SK-N-SH (cell line): ENCODE data around the gene RAB27B. TPM values are rescaled to one million over a fixed set of nuclear protein-coding genes. Genes with fewer than 3 reads are reported as not detected.

ENCODE experiments used
- CTCF ChIA-PET: fragments of 300-600, 350-600 bp; formaldehyde crosslinking; extraction: SDS; loops from one replicate; lab custom pipeline; 2021; lab: Yijun Ruan, JAX
- POLR2A ChIA-PET: fragments of 350-600 bp; sonication (Branson Sonifier 250); formaldehyde crosslinking; extraction: SDS; loops from one replicate; lab custom pipeline; 2020; ENCODE audit warnings: antibody characterized with exemption, inconsistent platforms; lab: Yijun Ruan, JAX
- DNase-seq: peaks from one replicate; pipeline ENCODE4 v3.0.0; 2012
- H2AFZ ChIP-seq: fragments of 200-600 bp; sonication (generic); 2 replicates; pipeline ENCODE4 v1.8.1; 2016; ENCODE audit warnings: antibody characterized with exemption, mild to moderate bottlenecking, low read depth
- H3F3A ChIP-seq: fragments of 200-600 bp; sonication (generic); replicated peaks from 2 replicates; pipeline ENCODE3; 2016; ENCODE audit warnings: antibody characterized with exemption, mild to moderate bottlenecking; ENCODE audit not compliant: insufficient read depth
- H3K27ac ChIP-seq, 2 experiments: fragments of 200-500 bp in 1 of 2; fragments of 200-600 bp in 1 of 2; sonication (Bioruptor generic) in 1 of 2; sonication (generic), shearing (Covaris generic) in 1 of 2; 2 replicates each; pipeline versions ENCODE4 v1.5.1 to v1.6.1; 2014 to 2016; ENCODE audit warnings: low read depth in 2 of 2, inconsistent platforms in 1 of 2, low read length in 1 of 2, mild to moderate bottlenecking in 1 of 2, mixed read lengths in 1 of 2
- H3K27me3 ChIP-seq: fragments of 200-600 bp; sonication (generic), shearing (Covaris generic); 2 replicates; pipeline ENCODE4 v1.6.1; 2016; ENCODE audit warnings: mixed run types; ENCODE audit not compliant: insufficient read depth
- H3K36me3 ChIP-seq, 2 experiments: fragments of 200-500 bp in 1 of 2; fragments of 200-600 bp in 1 of 2; sonication (Bioruptor generic) in 1 of 2; sonication (generic) in 1 of 2; replicated peaks in 1 of 2; 2 replicates each; pipeline versions ENCODE3 to v1.5.1; 2014 to 2016; ENCODE audit warnings: low read length in 1 of 2, mild to moderate bottlenecking in 1 of 2; ENCODE audit not compliant: insufficient read depth in 2 of 2, control insufficient read depth in 1 of 2
- H3K4me1 ChIP-seq, 2 experiments: fragments of 200-500 bp in 1 of 2; fragments of 200-600 bp in 1 of 2; sonication (Bioruptor generic) in 1 of 2; sonication (generic), shearing (Covaris generic) in 1 of 2; 2 replicates each; pipeline versions ENCODE4 v1.5.1 to v1.6.1; 2014 to 2016; ENCODE audit warnings: low read depth in 1 of 2, low read length in 1 of 2, mixed run types in 1 of 2; ENCODE audit not compliant: insufficient read depth in 2 of 2, control insufficient read depth in 1 of 2
- H3K4me2 ChIP-seq: fragments of 200-600 bp; sonication (generic), shearing (Covaris generic); 2 replicates; pipeline ENCODE4 v1.6.1; 2017; ENCODE audit warnings: mixed run types
- H3K4me3 ChIP-seq, 2 experiments: fragments of 200-500 bp in 1 of 2; fragments of 200-600 bp in 1 of 2; sonication (Bioruptor generic) in 1 of 2; sonication (generic), shearing (Covaris generic) in 1 of 2; 2 replicates each; pipeline versions ENCODE4 v1.5.1 to v1.8.1; 2014 to 2016; ENCODE audit warnings: low read depth in 2 of 2, inconsistent platforms in 1 of 2, low read length in 1 of 2, mild to moderate bottlenecking in 1 of 2, mixed read lengths in 1 of 2, moderate library complexity in 1 of 2
- H3K79me2 ChIP-seq: fragments of 200-600 bp; sonication (generic); 2 replicates; pipeline ENCODE4 v1.8.1; 2017; ENCODE audit warnings: mild to moderate bottlenecking; ENCODE audit not compliant: insufficient read depth
- H3K9ac ChIP-seq: fragments of 200-600 bp; sonication (generic); 2 replicates; pipeline ENCODE4 v1.6.1; 2017; ENCODE audit warnings: mixed run types
- H3K9me2 ChIP-seq: fragments of 200-600 bp; sonication (generic); 2 replicates; pipeline ENCODE4 v1.6.1; 2017; ENCODE audit warnings: mixed run types
- H3K9me3 ChIP-seq: fragments of 200-600 bp; sonication (generic); 2 replicates; pipeline ENCODE4 v1.6.1; 2017; ENCODE audit warnings: mixed run types, mild to moderate bottlenecking, moderate library complexity
- H4K20me1 ChIP-seq: fragments of 200-600 bp; sonication (generic); 2 replicates; pipeline ENCODE4 v1.6.1; 2017; ENCODE audit warnings: mild to moderate bottlenecking, mixed run types; ENCODE audit not compliant: insufficient read depth
- CHD2 ChIP-seq: fragments of 150-350 bp; IDR thresholded peaks from 2 replicates; pipeline ENCODE4 v1.6.1; 2018; ENCODE audit warnings: low read length; ENCODE audit not compliant: partially characterized antibody
- CTCF ChIP-seq: fragments of 200-600 bp; sonication (generic); IDR thresholded peaks from 2 replicates; pipeline ENCODE4 v1.6.1; 2017; ENCODE audit warnings: antibody characterized with exemption, mild to moderate bottlenecking, moderate library complexity
- EP300 ChIP-seq, 2 experiments: IDR thresholded peaks; 2 replicates each; pipeline versions ENCODE4 v1.4.0 to v1.6.1; 2012; ENCODE audit warnings: borderline replicate concordance in 1 of 2, low read depth in 1 of 2, low read length in 1 of 2
- EZH2phosphoT487 ChIP-seq: fragments of 200-600 bp; sonication (generic); IDR thresholded peaks from 2 replicates; pipeline ENCODE4 v1.6.1; 2017; ENCODE audit warnings: low read depth, mixed run types, mild to moderate bottlenecking, antibody characterized with exemption, moderate library complexity, borderline replicate concordance
- FOSL2 ChIP-seq: IDR thresholded peaks from 2 replicates; pipeline ENCODE4 v1.4.0; 2012; ENCODE audit warnings: low read depth, mild to moderate bottlenecking, moderate library complexity, borderline replicate concordance
- FOXJ3 ChIP-seq: sonication (generic); formaldehyde crosslinking; IDR thresholded peaks from 2 replicates; pipeline ENCODE4 v1.5.1; 2020; ENCODE audit warnings: mild to moderate bottlenecking, missing genetic modification reagents
- FOXM1 ChIP-seq: IDR thresholded peaks from 2 replicates; pipeline ENCODE4 v1.4.0; 2012; ENCODE audit warnings: low read depth, mild to moderate bottlenecking
- JUND ChIP-seq: IDR thresholded peaks from 2 replicates; pipeline ENCODE4 v1.4.0; 2012
- MAX ChIP-seq: IDR thresholded peaks from 2 replicates; pipeline ENCODE4 v1.4.0; 2012; ENCODE audit warnings: low read depth
- MEF2A ChIP-seq: IDR thresholded peaks from 2 replicates; pipeline ENCODE4 v1.4.0; 2012; ENCODE audit warnings: low read depth, borderline replicate concordance
- NFIC ChIP-seq: IDR thresholded peaks from 2 replicates; pipeline ENCODE4 v1.4.0; 2012; ENCODE audit warnings: borderline replicate concordance
- NRF1 ChIP-seq: IDR thresholded peaks from 2 replicates; pipeline ENCODE4 v1.6.1; 2012; ENCODE audit warnings: low read depth, mild to moderate bottlenecking, low read length
- RAD21 ChIP-seq: IDR thresholded peaks from 2 replicates; pipeline ENCODE4 v1.6.1; 2012; ENCODE audit warnings: mild to moderate bottlenecking, low read length
- RXRA ChIP-seq: IDR thresholded peaks from 2 replicates; pipeline ENCODE4 v1.4.0; 2012; ENCODE audit warnings: low read depth, mild to moderate bottlenecking, borderline replicate concordance
- SMC3 ChIP-seq: IDR thresholded peaks from 2 replicates; pipeline ENCODE4 v1.6.1; 2012; ENCODE audit warnings: low read depth, low read length, improper control_type of control experiment
- TAF1 ChIP-seq: IDR thresholded peaks from 2 replicates; pipeline ENCODE4 v1.6.1; 2012; ENCODE audit warnings: low read depth, mild to moderate bottlenecking, low read length, moderate library complexity, borderline replicate concordance
- TEAD4 ChIP-seq: IDR thresholded peaks from 2 replicates; pipeline ENCODE4 v1.4.0; 2012; ENCODE audit warnings: mild to moderate bottlenecking, borderline replicate concordance; ENCODE audit not compliant: insufficient read depth
- YY1 ChIP-seq: IDR thresholded peaks from 2 replicates; pipeline ENCODE4 v1.4.0; 2012; ENCODE audit warnings: low read depth, mild to moderate bottlenecking
- ZBTB33 ChIP-seq: IDR thresholded peaks from 2 replicates; pipeline ENCODE4 v1.4.0; 2012; ENCODE audit warnings: low read depth, borderline replicate concordance
- WGBS: methylation state at CpG from one replicate; pipeline ENCODE4 v1.1.6; 2017; ENCODE audit warnings: low lambda C conversion rate; 5-methylcytosine and 5-hydroxymethylcytosine counted together
- polyA plus RNA-seq, 3 experiments: library from polyadenylated mRNA; depleted of rRNA; stranded (reverse); fragments of >200 nt; gene quantifications; 2 replicates each; pipeline ENCODE4 v1.2.3, GENCODE V29; 2012
- TF ChIP-seq, protein P1 (sequence below): fragments of 150-350 bp; IDR thresholded peaks from 2 replicates; pipeline ENCODE4 v1.6.1; 2016; ENCODE audit warnings: mild to moderate bottlenecking, low read depth, low read length

RAB27B gene
- polyA plus RNA-seq, 1 of the 3 experiments (the other 2 are of a cell fraction), result 0.56 TPM

- no peak overlapping the region for H3K9ac ChIP-seq
- peaks cover 0 to 2% of the 10 kb centered on the region in 2 experiments; a peak in 1 of 4 replicates for H3K4me1 ChIP-seq
- POLR2A ChIA-PET, result no interaction called here
- 76% methylated on average over 2 of the region's 2 CpGs for WGBS
- no peak for TF ChIP-seq CHD2
- TF ChIP-seq, all 33 proteins: peak for 0
- Histone ChIP-seq H4K20me1 (no peaks in the 10 kb centered on the region), H3K36me3 (no peaks in the 10 kb centered on the region), H3K4me3 (no peak overlapping the region), H3K27me3 (no peaks in the 10 kb centered on the region), H3F3A (peaks cover 6% of the 10 kb centered on the region), H3K9me3 (no peaks in the 10 kb centered on the region), H3K27ac (no peak overlapping the region), H3K79me2 (no peaks in the 10 kb centered on the region), H3K9me2 (no peaks in the 10 kb centered on the region), H3K4me2 (no peak overlapping the region), H2AFZ (no peak overlapping the region)
- no peak for DNase-seq
- CTCF ChIA-PET, result interaction anchor here (1.3 kb wide), 1 partner anchor 18 kb away, joined by 3 read pairs; no protein-coding TSS in a partner anchor
Observed at GRCh38 chr18:54856105-54856646, 27.9 kb downstream of the RAB27B start.

DNA sequence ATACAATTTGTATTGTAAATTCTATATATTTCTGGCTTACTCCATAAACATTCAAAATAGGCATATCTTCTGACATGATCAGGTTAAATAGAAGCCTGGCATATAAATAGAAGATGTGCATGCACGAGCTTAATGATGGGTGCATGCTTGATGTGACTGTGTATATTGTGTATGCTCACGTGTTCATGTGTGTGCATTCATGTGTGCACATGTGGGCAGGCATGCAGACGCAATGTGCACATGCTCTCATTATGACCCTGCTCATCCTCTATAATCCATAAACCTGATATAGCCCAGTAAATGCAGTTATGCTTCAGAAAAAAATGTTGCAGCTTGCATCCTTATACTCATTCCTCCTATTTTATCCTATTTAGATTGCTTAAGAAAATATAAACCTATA, 29.2 kb downstream of the RAB27B start:
- WGBS, result 85% methylated on average over 3 of the region's 3 CpGs

More for the DNA sequence above, 29.2 kb downstream of the RAB27B start:
- POLR2A ChIA-PET, result no interaction called here
- TF ChIP-seq NRF1 (no peak), TEAD4 (no peak), JUND (no peak), ZBTB33 (no peak), RAD21 (no peak), NFIC (no peak), FOSL2 (no peak), TAF1 (no peak), EP300 (IDR thresholded peaks at IDR 0.05; ENCODE audit: borderline replicate concordance in 1 of 2, low read depth in 1 of 2, low read length in 1 of 2) (no peak), EZH2phosphoT487 (no peak), FOXJ3 (CRISPR knock-in tag) (no peak), FOXM1 (no peak), YY1 (no peak), MEF2A (no peak), SMC3 (no peak), CHD2 (no peak), MAX (no peak), RXRA (no peak), CTCF (no peak)
- TF ChIP-seq, protein P1, sequence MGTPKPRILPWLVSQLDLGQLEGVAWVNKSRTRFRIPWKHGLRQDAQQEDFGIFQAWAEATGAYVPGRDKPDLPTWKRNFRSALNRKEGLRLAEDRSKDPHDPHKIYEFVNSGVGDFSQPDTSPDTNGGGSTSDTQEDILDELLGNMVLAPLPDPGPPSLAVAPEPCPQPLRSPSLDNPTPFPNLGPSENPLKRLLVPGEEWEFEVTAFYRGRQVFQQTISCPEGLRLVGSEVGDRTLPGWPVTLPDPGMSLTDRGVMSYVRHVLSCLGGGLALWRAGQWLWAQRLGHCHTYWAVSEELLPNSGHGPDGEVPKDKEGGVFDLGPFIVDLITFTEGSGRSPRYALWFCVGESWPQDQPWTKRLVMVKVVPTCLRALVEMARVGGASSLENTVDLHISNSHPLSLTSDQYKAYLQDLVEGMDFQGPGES, result no peak
- Histone ChIP-seq H3K4me2 (no peak overlapping the region), H3K27me3 (no peaks in the 10 kb centered on the region), H3K9me3 (no peaks in the 10 kb centered on the region), H3K36me3 (no peaks in the 10 kb centered on the region), H3K4me1 (peaks cover 0 to 2% of the 10 kb centered on the region in 2 experiments; a peak in 1 of 4 replicates), H3K4me3 (no peak overlapping the region), H3K27ac (no peak overlapping the region), H3K9me2 (no peaks in the 10 kb centered on the region), H3K9ac (no peak overlapping the region), H2AFZ (no peak overlapping the region), H4K20me1 (no peaks in the 10 kb centered on the region), H3K79me2 (no peaks in the 10 kb centered on the region), H3F3A (peaks cover 6% of the 10 kb centered on the region)
- CTCF ChIA-PET, result interaction anchor here (1.4 kb wide), 1 partner anchor 11 kb away, joined by 4 read pairs; no protein-coding TSS in a partner anchor
- DNase-seq, result no peak
